Suprapubic skin (tissue), 4 donors: Measurements from ENCODE around the gene CELSR1. TPM values are rescaled to one million over a fixed set of nuclear protein-coding genes. Genes with fewer than 3 reads are reported as not detected.

Experiments
- DNase-seq, 2 donors: peaks; one replicate each; pipeline ENCODE4 v3.0.0-alpha.2; 2019; ENCODE audit warnings: low spot score in 2 of 2
- H3K27ac ChIP-seq: fragments of 200-600 bp; sonication (generic); one replicate; pipeline ENCODE4 v1.5.1; 2019
- H3K27me3 ChIP-seq: fragments of 200-600 bp; sonication (generic); one replicate; pipeline ENCODE4 v1.5.1; 2019
- H3K36me3 ChIP-seq: fragments of 200-600 bp; sonication (generic); one replicate; pipeline ENCODE4 v1.5.1; 2019
- H3K4me1 ChIP-seq: fragments of 200-600 bp; sonication (generic); one replicate; pipeline ENCODE4 v1.5.1; 2019
- H3K4me3 ChIP-seq: fragments of 200-600 bp; sonication (generic); one replicate; pipeline ENCODE4 v1.5.1; 2019; ENCODE audit warnings: mild to moderate bottlenecking
- H3K9me3 ChIP-seq: fragments of 200-600 bp; sonication (generic); one replicate; pipeline ENCODE4 v1.5.1; 2019
- EP300 ChIP-seq: sonication (generic); formaldehyde crosslinking; IDR thresholded peaks from one replicate; pipeline ENCODE4 v1.6.1; 2017; ENCODE audit warnings: antibody characterized with exemption
- POLR2A ChIP-seq, 2 donors: fragments of 450-650 bp; IDR thresholded peaks; one replicate each; pipeline ENCODE4 v1.6.1; 2017; ENCODE audit warnings: antibody characterized with exemption in 2 of 2, mild to moderate bottlenecking in 2 of 2, moderate library complexity in 2 of 2
- POLR2AphosphoS5 ChIP-seq, 3 donors: sonication (generic); formaldehyde crosslinking; IDR thresholded peaks; one replicate each; pipeline ENCODE4 v1.6.1; 2017; ENCODE audit warnings: antibody characterized with exemption in 3 of 3
- WGBS: methylation state at CpG from one replicate; pipeline ENCODE4 v1.1.5; 2018; 5-methylcytosine and 5-hydroxymethylcytosine counted together
- total RNA-seq, 4 donors: library from RNA; depleted of rRNA; stranded (reverse); fragments of >200 nt; gene quantifications; one replicate each; pipeline ENCODE4 v1.1.0, GENCODE V29; 2016
- TF ChIP-seq, protein P1 (sequence below), 2 donors: fragments of 200-600 bp in 1 of 2; fragments of 450-650 bp in 1 of 2; sonication (generic) in 1 of 2; IDR thresholded peaks; one replicate each; pipeline ENCODE4 v1.5.1; 2016 to 2019; ENCODE audit warnings: antibody characterized with exemption in 2 of 2, mild to moderate bottlenecking in 1 of 2, moderate library complexity in 1 of 2

The CELSR1 gene
- total RNA-seq, 4 donors from 2014 or later, result 75.6 to 102 (median 77.5) TPM

DNA sequence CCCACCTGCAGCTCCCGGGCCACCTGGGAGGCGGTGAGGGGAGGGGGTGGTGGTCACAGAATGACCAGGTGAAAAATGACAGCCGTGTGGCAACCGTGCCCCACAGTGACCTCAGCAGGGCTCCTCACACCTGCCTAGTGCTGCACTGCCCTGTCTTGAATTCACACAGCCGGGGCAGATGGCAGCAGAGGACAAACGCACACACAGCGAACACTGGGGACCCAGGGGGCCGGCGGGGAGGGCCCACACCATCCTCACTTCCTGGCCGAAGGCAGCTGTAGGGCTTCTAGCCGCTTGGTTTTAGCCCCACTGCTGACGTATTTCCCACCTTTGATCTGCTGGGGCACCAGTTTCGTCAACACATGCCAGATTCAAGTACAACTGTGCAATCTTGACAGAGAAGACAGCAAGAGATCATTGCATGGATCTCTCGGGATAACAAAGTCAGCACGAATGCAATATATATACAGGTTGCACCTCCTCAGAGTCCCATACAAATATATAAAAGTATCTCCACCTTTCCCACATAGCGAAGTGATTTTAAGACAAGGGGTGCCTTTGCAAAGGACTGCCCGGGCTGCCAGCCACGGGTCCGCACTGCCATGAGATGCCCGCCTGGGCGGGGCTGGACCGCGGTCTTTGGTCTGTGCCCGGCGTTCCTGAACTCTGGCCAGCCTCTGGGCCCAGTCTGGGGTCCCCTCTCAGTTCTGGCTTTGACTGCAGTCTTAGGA, 175.1 kb downstream of the CELSR1 start:
- no peak overlapping the region for H3K4me3 ChIP-seq
- 77% methylated on average over 13 of the region's 25 CpGs for WGBS
- peaks cover 48% of the 10 kb centered on the region for H3K36me3 ChIP-seq
- no peaks in the 10 kb centered on the region for H3K9me3 ChIP-seq
- H3K4me1 ChIP-seq, result no peaks in the 10 kb centered on the region
- H3K27me3 ChIP-seq, result peaks cover 1% of the 10 kb centered on the region
- H3K27ac ChIP-seq, result no peak overlapping the region
- TF ChIP-seq POLR2A (IDR thresholded peaks at IDR 0.05), result no peak
- TF ChIP-seq POLR2AphosphoS5 (IDR thresholded peaks at IDR 0.05), result no peak
- TF ChIP-seq, protein P1, sequence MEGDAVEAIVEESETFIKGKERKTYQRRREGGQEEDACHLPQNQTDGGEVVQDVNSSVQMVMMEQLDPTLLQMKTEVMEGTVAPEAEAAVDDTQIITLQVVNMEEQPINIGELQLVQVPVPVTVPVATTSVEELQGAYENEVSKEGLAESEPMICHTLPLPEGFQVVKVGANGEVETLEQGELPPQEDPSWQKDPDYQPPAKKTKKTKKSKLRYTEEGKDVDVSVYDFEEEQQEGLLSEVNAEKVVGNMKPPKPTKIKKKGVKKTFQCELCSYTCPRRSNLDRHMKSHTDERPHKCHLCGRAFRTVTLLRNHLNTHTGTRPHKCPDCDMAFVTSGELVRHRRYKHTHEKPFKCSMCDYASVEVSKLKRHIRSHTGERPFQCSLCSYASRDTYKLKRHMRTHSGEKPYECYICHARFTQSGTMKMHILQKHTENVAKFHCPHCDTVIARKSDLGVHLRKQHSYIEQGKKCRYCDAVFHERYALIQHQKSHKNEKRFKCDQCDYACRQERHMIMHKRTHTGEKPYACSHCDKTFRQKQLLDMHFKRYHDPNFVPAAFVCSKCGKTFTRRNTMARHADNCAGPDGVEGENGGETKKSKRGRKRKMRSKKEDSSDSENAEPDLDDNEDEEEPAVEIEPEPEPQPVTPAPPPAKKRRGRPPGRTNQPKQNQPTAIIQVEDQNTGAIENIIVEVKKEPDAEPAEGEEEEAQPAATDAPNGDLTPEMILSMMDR (IDR thresholded peaks at IDR 0.05), result no peak
- TF ChIP-seq EP300, result no peak
- no peak for DNase-seq

GRCh38 chr22:46361826-46362202, 175.6 kb downstream of the CELSR1 start:
- Histone ChIP-seq H3K27ac (no peak overlapping the region), H3K36me3 (peaks cover 53% of the 10 kb centered on the region), H3K4me1 (no peaks in the 10 kb centered on the region), H3K27me3 (no peaks in the 10 kb centered on the region), H3K9me3 (no peaks in the 10 kb centered on the region), H3K4me3 (no peak overlapping the region)
- 67% methylated on average over 9 of the region's 11 CpGs for WGBS
- DNase-seq, result no peak
- TF ChIP-seq POLR2A (IDR thresholded peaks at IDR 0.05), result no peak
- TF ChIP-seq, protein P1 (IDR thresholded peaks at IDR 0.05), result no peak
- no peak for TF ChIP-seq POLR2AphosphoS5 (IDR thresholded peaks at IDR 0.05)
- no peak for TF ChIP-seq EP300

DNA sequence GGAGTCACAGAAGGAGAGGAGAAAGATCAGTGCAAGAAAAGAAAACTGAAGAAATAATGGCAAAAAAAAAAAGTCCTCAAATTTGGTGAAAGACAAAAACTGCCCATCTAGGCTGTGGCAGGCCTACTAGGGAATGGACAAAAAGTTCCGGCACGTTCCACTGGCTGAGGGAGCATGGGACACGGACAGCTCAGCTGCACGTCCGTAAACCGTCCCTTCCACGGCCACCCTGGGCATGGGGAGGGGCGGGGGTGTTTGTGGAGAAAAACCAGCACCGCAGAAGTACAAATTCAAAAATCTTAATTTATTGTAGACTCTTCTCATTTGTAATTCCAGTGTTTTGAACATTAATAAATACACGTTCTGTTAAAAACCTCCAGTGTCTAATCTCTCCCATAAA, 176.5 kb downstream of the CELSR1 start:
- WGBS, result 90% methylated on average over 10 of the region's 10 CpGs
- no peaks in the 10 kb centered on the region for H3K9me3 ChIP-seq
- H3K27ac ChIP-seq, result no peak overlapping the region
- H3K36me3 ChIP-seq, result peaks cover 62% of the 10 kb centered on the region
- TF ChIP-seq EP300 (no peak), POLR2A (IDR thresholded peaks at IDR 0.05) (no peak), POLR2AphosphoS5 (IDR thresholded peaks at IDR 0.05) (no peak)
- TF ChIP-seq, protein P1 (IDR thresholded peaks at IDR 0.05), result no peak
- H3K4me3 ChIP-seq, result no peak overlapping the region
- H3K27me3 ChIP-seq, result no peaks in the 10 kb centered on the region
- DNase-seq, result no peak
- peaks cover 4% of the 10 kb centered on the region for H3K4me1 ChIP-seq

DNA sequence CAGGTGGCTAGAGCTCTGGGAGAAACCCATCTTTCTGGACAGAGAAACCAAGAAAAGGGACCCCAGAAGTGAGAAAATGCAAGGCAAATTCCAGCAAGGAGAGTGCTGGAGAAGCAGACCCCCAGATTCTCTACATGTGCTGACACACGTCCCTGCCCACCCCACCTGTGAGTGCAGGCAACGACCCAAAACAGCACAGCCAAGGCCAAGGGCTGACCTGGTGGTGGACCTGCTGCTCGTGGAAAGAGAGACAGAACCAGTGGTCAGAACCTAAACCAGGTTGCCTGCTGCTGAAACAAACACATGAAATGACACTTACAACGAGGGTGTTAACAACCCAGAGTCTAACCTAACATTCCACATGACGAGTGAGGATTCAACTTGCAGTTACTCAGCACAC, 177.3 kb downstream of the CELSR1 start:
- 87% methylated on average over 5 of the region's 5 CpGs for WGBS
- H3K27ac ChIP-seq, result no peak overlapping the region
- H3K36me3 ChIP-seq, result peaks cover 58% of the 10 kb centered on the region

GRCh38 chr22:46359362-46359761, 178.1 kb downstream of the CELSR1 start:
- Histone ChIP-seq H3K4me3 (no peak overlapping the region), H3K27me3 (no peaks in the 10 kb centered on the region), H3K27ac (no peak overlapping the region), H3K36me3 (peaks cover 52% of the 10 kb centered on the region), H3K4me1 (peaks cover 17% of the 10 kb centered on the region), H3K9me3 (no peaks in the 10 kb centered on the region)
- no peak for DNase-seq
- WGBS, result 100% methylated on average over 2 of the region's 14 CpGs
- TF ChIP-seq EP300 (no peak), POLR2AphosphoS5 (IDR thresholded peaks at IDR 0.05) (no peak), POLR2A (IDR thresholded peaks at IDR 0.05) (no peak)
- TF ChIP-seq, protein P1 (IDR thresholded peaks at IDR 0.05), result no peak

More for the DNA sequence above, 177.3 kb downstream of the CELSR1 start:
- TF ChIP-seq, protein P1 (IDR thresholded peaks at IDR 0.05), result no peak
- TF ChIP-seq POLR2AphosphoS5 (IDR thresholded peaks at IDR 0.05) (no peak), EP300 (no peak), POLR2A (IDR thresholded peaks at IDR 0.05) (no peak)
- no peaks in the 10 kb centered on the region for H3K27me3 ChIP-seq
- DNase-seq, result no peak
- peaks cover 12% of the 10 kb centered on the region for H3K4me1 ChIP-seq
- H3K4me3 ChIP-seq, result no peak overlapping the region
- H3K9me3 ChIP-seq, result no peaks in the 10 kb centered on the region
